A673 (cell line): ENCODE data around the gene MIS12. TPM values are rescaled to one million over a fixed set of nuclear protein-coding genes. Genes with fewer than 3 reads are reported as not detected.

ENCODE experiments used
- Bru-seq: library from RNA; stranded (reverse); fragments of 400-500 nt; gene quantifications from one replicate; lab custom pipeline; 2021; lab: Mats Ljungman, UMichigan
- BruChase-seq, 2 experiments: library from RNA; stranded (reverse); fragments of 400-500 nt; gene quantifications; one replicate each; lab custom pipeline; 2021; lab: Mats Ljungman, UMichigan
- BruUV-seq: library from RNA; stranded (reverse); fragments of 400-500 nt; replicated peaks from 2 replicates; lab custom pipeline; 2021; lab: Mats Ljungman, UMichigan
- CTCF ChIA-PET: fragments of 300-600 bp; sonication (Branson Sonifier 250); formaldehyde crosslinking; loops from one replicate; lab custom pipeline; 2022; ENCODE audit warnings: antibody characterized with exemption; lab: Charles Lee
- POLR2A ChIA-PET: fragments of 300-600 bp; sonication (Branson Sonifier 250); formaldehyde crosslinking; loops from one replicate; lab custom pipeline; 2022; ENCODE audit warnings: antibody characterized with exemption; ENCODE audit not compliant: low non-redundant PET; lab: Charles Lee
- DNase-seq: peaks from one replicate; pipeline ENCODE4 v3.0.0-alpha.2; 2015; ENCODE audit warnings: low spot score
- H3K27ac ChIP-seq: fragments of 200-600 bp; sonication (generic); 2 replicates; pipeline ENCODE4 v1.5.1; 2016; ENCODE audit warnings: mixed run types, low read depth, mild to moderate bottlenecking, mixed read lengths, antibody characterized with exemption, low read length; ENCODE audit not compliant: poor library complexity, severe bottlenecking
- H3K27me3 ChIP-seq: fragments of 200-600 bp; sonication (generic); replicated peaks from 2 replicates; pipeline ENCODE4 v1.6.1; 2017; ENCODE audit warnings: mixed run types, low read depth, mild to moderate bottlenecking, mixed read lengths, antibody characterized with exemption, low read length; ENCODE audit not compliant: insufficient read depth, poor library complexity
- H3K36me3 ChIP-seq: fragments of 200-600 bp; sonication (generic); 2 replicates; pipeline ENCODE4 v1.6.1; 2016; ENCODE audit warnings: mixed run types, mild to moderate bottlenecking, mixed read lengths, antibody characterized with exemption, low read length; ENCODE audit not compliant: insufficient read depth, poor library complexity, severe bottlenecking
- H3K4me1 ChIP-seq: fragments of 200-600 bp; sonication (generic); 2 replicates; pipeline ENCODE4 v1.6.1; 2017; ENCODE audit warnings: mixed run types, mild to moderate bottlenecking, mixed read lengths, antibody characterized with exemption, low read length; ENCODE audit not compliant: insufficient read depth, poor library complexity, severe bottlenecking
- H3K4me3 ChIP-seq: fragments of 200-600 bp; sonication (generic); 2 replicates; pipeline ENCODE4 v1.5.1; 2016; ENCODE audit warnings: low read depth, mixed run types, mild to moderate bottlenecking, mixed read lengths, low read length; ENCODE audit not compliant: poor library complexity, severe bottlenecking
- H3K9me3 ChIP-seq: fragments of 200-600 bp; sonication (generic); 2 replicates; pipeline ENCODE4 v1.6.1; 2016; ENCODE audit warnings: mixed run types, low read depth, mild to moderate bottlenecking, mixed read lengths, antibody characterized with exemption, low read length; ENCODE audit not compliant: poor library complexity, severe bottlenecking
- EZH2 ChIP-seq: fragments of 200-600 bp; sonication (generic); IDR thresholded peaks from 2 replicates; pipeline ENCODE4 v1.6.1; 2017; ENCODE audit warnings: borderline replicate concordance, low read depth, mild to moderate bottlenecking, mixed read lengths, antibody characterized with exemption, low read length; ENCODE audit not compliant: poor library complexity, severe bottlenecking
- intact Hi-C: fragments of 100-400 bp; cut with micrococcal nuclease; formaldehyde crosslinking; loops from one replicate; pipeline ENCODE4 v1.10.0; 2022; ENCODE audit not compliant: unreplicated experiment
- long read RNA-seq: library from polyadenylated mRNA; stranded (forward); transcript quantifications from one replicate; pipeline ENCODE4 v2.0.0, GENCODE V29; 2022
- total RNA-seq: library from RNA; stranded (reverse); gene quantifications from 2 replicates; pipeline ENCODE4 v1.2.3, GENCODE V29; 2021
- TF ChIP-seq, protein P1 (sequence below): fragments of 300-800, 200-600 bp; sonication (generic); conservative IDR thresholded peaks from 2 replicates; pipeline ENCODE4 v1.5.1; 2017; ENCODE audit warnings: low read depth, mild to moderate bottlenecking, antibody characterized with exemption, low read length, moderate library complexity, mixed read lengths

MIS12 gene, protein sequence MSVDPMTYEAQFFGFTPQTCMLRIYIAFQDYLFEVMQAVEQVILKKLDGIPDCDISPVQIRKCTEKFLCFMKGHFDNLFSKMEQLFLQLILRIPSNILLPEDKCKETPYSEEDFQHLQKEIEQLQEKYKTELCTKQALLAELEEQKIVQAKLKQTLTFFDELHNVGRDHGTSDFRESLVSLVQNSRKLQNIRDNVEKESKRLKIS
- total RNA-seq (30.6 and 33.9 TPM in 2 replicates), Bru-seq, nascent RNA (percentile 95 among the genes with signal in this experiment), BruChase-seq, experiment 1, labeled RNA remaining after a 2-hour chase (percentile 98 among the genes with signal in this experiment), BruChase-seq, experiment 2, labeled RNA remaining after a 6-hour chase (percentile 87 among the genes with signal in this experiment)
- long read RNA-seq, transcript MIS12-202 (2 exons, 2,204 nt), result major isoform, 44 of 114 reads
- long read RNA-seq, transcript MIS12-206 (3 exons, 2,691 nt), result minor isoform, 41 of 114 reads
- long read RNA-seq, partial matches to known transcripts, result 7 of 114 reads
- long read RNA-seq, other reads (novel, unspliced or antisense), result 22 of 114 reads

DNA sequence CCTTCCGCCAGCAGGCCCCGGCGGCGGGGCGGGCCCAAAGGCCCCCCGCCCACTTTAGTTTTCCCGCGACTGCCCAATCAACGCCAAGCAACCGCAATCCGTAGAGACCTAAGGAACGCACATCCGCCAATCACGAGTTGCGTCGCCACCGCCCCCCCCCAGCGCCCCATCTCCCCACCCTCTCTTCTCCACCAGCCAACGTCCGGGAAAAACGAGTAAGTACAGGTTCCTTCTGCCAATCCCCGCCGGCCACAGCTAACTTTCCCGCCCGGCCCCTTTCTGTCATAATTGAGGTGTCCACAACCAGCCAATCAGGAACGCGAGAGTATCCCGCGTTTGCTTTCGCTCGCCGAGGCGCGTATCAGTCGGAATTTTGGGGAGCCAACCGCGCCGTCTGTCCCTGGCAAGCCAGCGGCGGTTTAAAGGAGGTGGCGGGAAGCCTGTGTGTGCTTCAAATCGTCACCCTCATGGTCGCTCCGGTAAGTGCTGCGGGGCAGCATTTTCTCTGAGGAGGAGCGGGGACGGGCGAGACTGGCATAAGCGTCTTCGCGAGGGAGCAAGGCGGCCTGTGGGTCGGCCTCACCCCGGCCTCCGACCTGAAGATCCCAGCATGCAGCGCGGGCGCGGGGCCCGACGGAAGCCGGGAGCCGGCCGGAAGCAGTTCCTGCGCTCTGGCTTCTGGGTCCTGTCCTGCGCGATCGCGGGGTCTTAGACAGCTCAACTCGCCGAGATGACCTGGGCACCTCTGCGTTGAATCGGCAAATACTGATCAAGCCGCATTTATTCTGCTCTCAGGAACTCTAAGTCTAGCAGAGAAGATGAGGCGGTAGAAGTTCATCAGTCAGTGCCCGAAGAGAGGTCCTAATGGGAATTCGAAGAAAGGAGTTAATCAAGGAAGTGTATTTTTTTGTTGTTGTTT is at the start of gene MIS12:
TSS of gene MIS12 (plus strand) at position 361 of the 919 bp plus-strand sequence. CDS start 2,297 bp downstream, outside the sequence.
- intact Hi-C loops, result loop anchor here (1.0 kb wide), 1 partner anchor 17 kb away; no protein-coding TSS in a partner anchor
- H3K27ac ChIP-seq, result peak within 1 kb of the TSS; percentile 99
- POLR2A ChIA-PET, result interaction anchor here (0.5 to 0.7 kb wide), 3 partner anchors 11 to 110 kb away, joined by 3 to 17 read pairs (median 4); no protein-coding TSS in a partner anchor
- H3K9me3 ChIP-seq, result no peaks in the 10 kb centered on the region
- H3K36me3 ChIP-seq, result peaks cover 55% of the 10 kb centered on the region
- TF ChIP-seq, protein P1, sequence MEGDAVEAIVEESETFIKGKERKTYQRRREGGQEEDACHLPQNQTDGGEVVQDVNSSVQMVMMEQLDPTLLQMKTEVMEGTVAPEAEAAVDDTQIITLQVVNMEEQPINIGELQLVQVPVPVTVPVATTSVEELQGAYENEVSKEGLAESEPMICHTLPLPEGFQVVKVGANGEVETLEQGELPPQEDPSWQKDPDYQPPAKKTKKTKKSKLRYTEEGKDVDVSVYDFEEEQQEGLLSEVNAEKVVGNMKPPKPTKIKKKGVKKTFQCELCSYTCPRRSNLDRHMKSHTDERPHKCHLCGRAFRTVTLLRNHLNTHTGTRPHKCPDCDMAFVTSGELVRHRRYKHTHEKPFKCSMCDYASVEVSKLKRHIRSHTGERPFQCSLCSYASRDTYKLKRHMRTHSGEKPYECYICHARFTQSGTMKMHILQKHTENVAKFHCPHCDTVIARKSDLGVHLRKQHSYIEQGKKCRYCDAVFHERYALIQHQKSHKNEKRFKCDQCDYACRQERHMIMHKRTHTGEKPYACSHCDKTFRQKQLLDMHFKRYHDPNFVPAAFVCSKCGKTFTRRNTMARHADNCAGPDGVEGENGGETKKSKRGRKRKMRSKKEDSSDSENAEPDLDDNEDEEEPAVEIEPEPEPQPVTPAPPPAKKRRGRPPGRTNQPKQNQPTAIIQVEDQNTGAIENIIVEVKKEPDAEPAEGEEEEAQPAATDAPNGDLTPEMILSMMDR, result no peak
- no peak for TF ChIP-seq EZH2
- H3K4me1 ChIP-seq, result peaks cover 14% of the 10 kb centered on the region
- no TSS peak for BruUV-seq
- H3K4me3 ChIP-seq, result peak within 1 kb of the TSS; percentile 80
- peak; percentile 100 for DNase-seq
- H3K27me3 ChIP-seq, result no peaks in the 10 kb centered on the region
- CTCF ChIA-PET, result interaction anchor here (0.6 kb wide), 1 partner anchor 12 kb away, joined by 4 read pairs; no protein-coding TSS in a partner anchor

DNA sequence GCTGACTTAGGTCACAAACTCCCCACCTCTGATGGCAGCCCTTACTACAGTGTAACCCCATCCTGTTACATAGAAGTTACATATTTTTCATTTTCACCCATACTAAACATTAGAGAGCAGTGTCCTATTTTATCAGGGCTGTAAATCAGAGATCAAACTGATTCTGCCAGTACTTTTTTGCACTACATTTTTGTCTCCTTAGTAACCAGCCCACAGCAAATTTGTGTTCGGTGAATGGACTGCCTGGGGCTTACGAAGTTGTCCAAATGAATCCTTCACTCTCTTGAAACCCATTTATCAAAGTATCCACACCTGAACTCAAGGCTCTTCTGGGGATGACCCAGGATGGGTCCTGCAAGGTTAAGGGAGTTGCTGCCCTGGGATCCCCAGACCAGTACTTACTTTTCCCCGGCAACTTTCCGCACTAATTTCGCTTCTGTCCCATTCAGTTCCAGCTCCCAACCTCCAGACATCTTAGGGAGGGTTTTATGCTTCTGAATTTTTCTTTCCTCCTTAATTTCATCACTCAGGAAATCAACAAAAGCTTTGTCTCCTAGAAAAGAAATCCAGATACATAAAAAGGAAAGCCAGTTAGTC is 48.5 kb upstream of the MIS12 start:
- Histone ChIP-seq H3K4me3 (peak overlapping the region; percentile 96), H3K4me1 (peaks cover 21% of the 10 kb centered on the region), H3K36me3 (peaks cover 58% of the 10 kb centered on the region), H3K27ac (peak overlapping the region; percentile 86), H3K27me3 (no peaks in the 10 kb centered on the region), H3K9me3 (no peaks in the 10 kb centered on the region)
- no peak for DNase-seq
- no TSS peak for BruUV-seq
- intact Hi-C loops, result loop anchor here (10.0 kb wide), 1 partner anchor 183 kb away; no protein-coding TSS in a partner anchor
- TF ChIP-seq, protein P1, result no peak
- TF ChIP-seq EZH2, result no peak
- POLR2A ChIA-PET, result no interaction called here
- CTCF ChIA-PET, result no interaction called here
